H1 (cell line): ENCODE measurements around the gene SERHL2. TPM values are rescaled to one million over a fixed set of nuclear protein-coding genes. Genes with fewer than 3 reads are reported as not detected.

Experiments used
- CTCF ChIA-PET: fragments of 300-600 bp; sonication (Branson Sonifier 250); formaldehyde crosslinking; loops from one replicate; lab custom pipeline; 2021; ENCODE audit not compliant: partially characterized antibody; lab: Charles Lee
- POLR2A ChIA-PET: fragments of 300-600 bp; sonication (Branson Sonifier 250); formaldehyde crosslinking; loops from one replicate; lab custom pipeline; 2021; ENCODE audit warnings: inconsistent platforms; ENCODE audit not compliant: partially characterized antibody; lab: Charles Lee
- DNase-seq, 2 experiments: peaks; one replicate each; pipeline versions ENCODE4 v3.0.0 to v3.0.0-alpha.2; 2010 to 2022; ENCODE audit warnings: low spot score in 2 of 2, low read depth in 1 of 2, mixed read lengths in 1 of 2
- FAIRE-seq: peaks from 2 replicates; lab custom pipeline; 2011; peaks lifted over from hg19 to GRCh38; lab: Jason Lieb, UNC
- H2AFZ ChIP-seq: 2 replicates; pipeline ENCODE4 v1.8.1; 2012; ENCODE audit warnings: low read length, inconsistent platforms
- H2AK5ac ChIP-seq: 2 replicates; pipeline ENCODE4 v1.6.1; 2013; ENCODE audit warnings: low read depth, low read length
- H2BK120ac ChIP-seq: replicated peaks from 2 replicates; pipeline ENCODE3; 2013; ENCODE audit warnings: low read depth, low read length, inconsistent platforms
- H2BK12ac ChIP-seq: 2 replicates; pipeline ENCODE4 v1.6.1; 2013; ENCODE audit warnings: low read depth, low read length
- H2BK15ac ChIP-seq: 2 replicates; pipeline ENCODE4 v1.6.1; 2013; ENCODE audit warnings: low read length
- H2BK20ac ChIP-seq: 2 replicates; pipeline ENCODE4 v1.6.1; 2013; ENCODE audit warnings: low read length
- H2BK5ac ChIP-seq: 2 replicates; pipeline ENCODE4 v1.6.1; 2013; ENCODE audit warnings: low read depth, low read length
- H3K14ac ChIP-seq: 2 replicates; pipeline ENCODE4 v1.6.1; 2013; ENCODE audit warnings: inconsistent platforms; ENCODE audit not compliant: insufficient read length
- H3K18ac ChIP-seq: 2 replicates; pipeline ENCODE4 v1.6.1; 2013; ENCODE audit warnings: low read length; ENCODE audit errors: extremely low read depth
- H3K23ac ChIP-seq: 2 replicates; pipeline ENCODE4 v1.6.1; 2013; ENCODE audit warnings: inconsistent platforms; ENCODE audit not compliant: insufficient read length
- H3K23me2 ChIP-seq: 2 replicates; pipeline ENCODE4 v1.6.1; 2013; ENCODE audit warnings: low read depth, low read length
- H3K27ac ChIP-seq: 2 replicates; pipeline ENCODE4 v1.6.1; 2011; ENCODE audit warnings: low read depth, low read length, inconsistent platforms
- H3K27me3 ChIP-seq, 4 experiments: replicated peaks in 1 of 4; 1 replicate in 1 of 4; 2 replicates in 3 of 4; pipeline versions ENCODE4 v1.6.1 to v1.8.1; 2011 to 2013; ENCODE audit warnings: low read length in 3 of 4, mild to moderate bottlenecking in 3 of 4, inconsistent platforms in 2 of 4, mixed read lengths in 2 of 4, moderate library complexity in 1 of 4; ENCODE audit not compliant: control insufficient read depth in 3 of 4, insufficient read depth in 3 of 4; ENCODE audit errors: extremely low read depth in 1 of 4
- H3K36me3 ChIP-seq, 4 experiments: 2 replicates each; pipeline versions ENCODE4 v1.6.1 to v1.8.1; 2011 to 2013; ENCODE audit warnings: mild to moderate bottlenecking in 4 of 4, low read length in 3 of 4, moderate library complexity in 2 of 4, control low read depth in 1 of 4, inconsistent platforms in 1 of 4; ENCODE audit not compliant: insufficient read depth in 4 of 4, control insufficient read depth in 2 of 4
- H3K4ac ChIP-seq: replicated peaks from 2 replicates; pipeline ENCODE3; 2013; ENCODE audit warnings: low read length, low read depth, mixed read lengths, inconsistent platforms; ENCODE audit not compliant: insufficient read length
- H3K4me1 ChIP-seq, 4 experiments: replicated peaks in 1 of 4; 1 replicate in 1 of 4; 2 replicates in 3 of 4; pipeline versions ENCODE4 v1.6.1 to v1.8.1; 2011 to 2013; ENCODE audit warnings: low read length in 3 of 4, inconsistent platforms in 2 of 4, mixed read lengths in 1 of 4; ENCODE audit not compliant: insufficient read depth in 4 of 4, control insufficient read depth in 3 of 4
- H3K4me2 ChIP-seq, 2 experiments: 2 replicates each; pipeline versions ENCODE4 v1.6.1 to v1.8.1; 2011 to 2013; ENCODE audit warnings: low read depth in 2 of 2, low read length in 2 of 2, control low read depth in 1 of 2, inconsistent platforms in 1 of 2, mild to moderate bottlenecking in 1 of 2; ENCODE audit not compliant: insufficient read depth in 1 of 2
- H3K4me3 ChIP-seq, 4 experiments: fragments of 200-600, 300-600 bp in 1 of 4; sonication (generic), shearing (Covaris generic), sonication (Bioruptor Twin) in 1 of 4; 2 replicates each; pipeline versions ENCODE4 v1.5.1 to v1.8.1; 2011 to 2016; ENCODE audit warnings: low read length in 4 of 4, low read depth in 3 of 4, control low read depth in 2 of 4, inconsistent platforms in 2 of 4, mild to moderate bottlenecking in 2 of 4, mixed read lengths in 1 of 4, moderate library complexity in 1 of 4; ENCODE audit not compliant: insufficient read depth in 2 of 4; ENCODE audit errors: extremely low read depth in 1 of 4
- H3K56ac ChIP-seq: replicated peaks from 2 replicates; pipeline ENCODE3; 2013; ENCODE audit warnings: low read depth, mild to moderate bottlenecking, mixed read lengths, low read length, inconsistent platforms; ENCODE audit not compliant: insufficient read length
- H3K79me1 ChIP-seq: 2 replicates; pipeline ENCODE4 v1.6.1; 2013; ENCODE audit warnings: low read depth, low read length, control low read depth
- H3K79me2 ChIP-seq, 2 experiments: 2 replicates each; pipeline versions ENCODE4 v1.6.1 to v1.8.1; 2012 to 2013; ENCODE audit warnings: low read length in 2 of 2, mild to moderate bottlenecking in 2 of 2, inconsistent platforms in 1 of 2; ENCODE audit not compliant: insufficient read depth in 2 of 2, control insufficient read depth in 1 of 2
- H3K9ac ChIP-seq, 4 experiments: replicated peaks in 1 of 4; 1 replicate in 1 of 4; 2 replicates in 3 of 4; pipeline versions ENCODE4 v1.6.1 to v1.8.1; 2011 to 2013; ENCODE audit warnings: low read depth in 3 of 4, low read length in 3 of 4, control low read depth in 2 of 4, mild to moderate bottlenecking in 2 of 4, moderate library complexity in 2 of 4, inconsistent platforms in 1 of 4; ENCODE audit errors: extremely low read depth in 1 of 4
- H3K9me3 ChIP-seq, 2 experiments: 2 replicates each; pipeline versions ENCODE4 v1.6.1 to v1.8.1; 2012 to 2013; ENCODE audit warnings: mild to moderate bottlenecking in 2 of 2, moderate library complexity in 2 of 2, control low read depth in 1 of 2, inconsistent platforms in 1 of 2, low read depth in 1 of 2, low read length in 1 of 2, mixed read lengths in 1 of 2; ENCODE audit not compliant: insufficient read depth in 2 of 2
- H4K20me1 ChIP-seq, 2 experiments: replicated peaks in 1 of 2; 2 replicates each; pipeline versions ENCODE3 to v1.8.1; 2011 to 2013; ENCODE audit warnings: inconsistent platforms in 2 of 2, low read length in 2 of 2, mild to moderate bottlenecking in 1 of 2; ENCODE audit not compliant: insufficient read depth in 2 of 2, control insufficient read depth in 1 of 2
- H4K5ac ChIP-seq: 2 replicates; pipeline ENCODE4 v1.6.1; 2013; ENCODE audit warnings: low read length, low read depth, mixed read lengths, inconsistent platforms; ENCODE audit not compliant: insufficient read length
- H4K8ac ChIP-seq: 2 replicates; pipeline ENCODE4 v1.8.0; 2013; ENCODE audit warnings: mild to moderate bottlenecking, moderate library complexity, low read length, inconsistent platforms; ENCODE audit not compliant: insufficient read depth; ENCODE audit errors: extremely low read depth
- H4K91ac ChIP-seq: replicated peaks from 2 replicates; pipeline ENCODE3; 2013; ENCODE audit warnings: low read length, mixed read lengths, inconsistent platforms; ENCODE audit not compliant: insufficient read length
- SP1 ChIP-seq: IDR thresholded peaks from 2 replicates; pipeline ENCODE4 v1.6.1; 2011; ENCODE audit warnings: low read depth, low read length
- WGBS, 2 experiments: shearing (Covaris generic) in 1 of 2; methylation state at CpG; one replicate each; pipeline versions ENCODE4 v1.1.6 to v1.1.7; 2013 to 2015; ENCODE audit warnings: low lambda C conversion rate in 2 of 2, mixed read lengths in 2 of 2, inconsistent platforms in 1 of 2, low coverage in 1 of 2, missing lambda C conversion rate in 1 of 2; ENCODE audit not compliant: insufficient replicate concordance in 2 of 2, insufficient coverage in 1 of 2, insufficient read length in 1 of 2; ENCODE audit errors: extremely low coverage in 1 of 2, missing lambda C conversion rate in 1 of 2; 5-methylcytosine and 5-hydroxymethylcytosine counted together
- polyA plus RNA-seq, 7 experiments: library from polyadenylated mRNA; depleted of rRNA in 3 of 7; stranded (reverse) in 5 of 7; unstranded in 2 of 7; fragments of >200 nt in 5 of 7; fragments of 200-250 nt in 2 of 7; gene quantifications; 1 replicate in 5 of 7; 2 replicates in 1 of 7; 4 replicates in 1 of 7; pipeline versions ENCODE4 v1.2.1 to v1.2.3, GENCODE V29; 2011 to 2013; ENCODE audit warnings: missing spikeins in 2 of 7, mixed read lengths in 2 of 7
- total RNA-seq: library from RNA; stranded (reverse); fragmentation: NEBNext Ultra II Directional; extraction: Animal tissue kit (Norgen Biotek cat#: 25700); gene quantifications from 2 replicates; pipeline ENCODE4 v1.2.1, GENCODE V29; 2021

SERHL2 gene
- total and polyA plus RNA-seq, 2 of the 8 experiments (the other 6 are each of a cell fraction or from before 2014, with no cell fraction given) = 0.91 TPM; not detected in 1

GRCh38 chr22:42620084-42620483 is 66.3 kb downstream of the SERHL2 start:
- peaks cover 4% of the 10 kb centered on the region; the same call in 1 of the 2 replicates for H3K23me2 ChIP-seq
- H4K8ac ChIP-seq = no peak overlapping the region
- H3K4ac ChIP-seq = no peak overlapping the region
- H4K91ac ChIP-seq = no peak overlapping the region
- H3K27ac ChIP-seq = no peak overlapping the region
- H3K9ac ChIP-seq = no peak overlapping the region
- H3K4me2 ChIP-seq = no peak overlapping the region
- no peaks in the 10 kb centered on the region for H3K79me1 ChIP-seq
- no peak overlapping the region for H3K56ac ChIP-seq
- H2BK12ac ChIP-seq = no peak overlapping the region
- peaks cover 0 to 6% (median 3%) of the 10 kb centered on the region in 4 experiments; a peak in 4 of 8 replicates for H3K36me3 ChIP-seq
- DNase-seq (no peak), FAIRE-seq (no peak)
- peaks cover 1 to 7% of the 10 kb centered on the region in 2 experiments for H4K20me1 ChIP-seq
- H2AFZ ChIP-seq = no peak overlapping the region
- no peaks in the 10 kb centered on the region for H3K79me2 ChIP-seq
- WGBS, 2 experiments = 96% methylated on average over 4 of the region's 4 CpGs; no CpG with 5 or more reads in 1 of the 2 experiments
- no peak overlapping the region for H4K5ac ChIP-seq
- H3K4me1 ChIP-seq = peaks cover 0 to 9% (median 7%) of the 10 kb centered on the region in 4 experiments; a peak in 6 of 7 replicates
- no peak overlapping the region for H2AK5ac ChIP-seq
- no peaks in the 10 kb centered on the region for H3K27me3 ChIP-seq
- no peak overlapping the region for H2BK20ac ChIP-seq
- no peaks in the 10 kb centered on the region for H3K9me3 ChIP-seq
- H3K14ac ChIP-seq = no peak overlapping the region
- POLR2A ChIA-PET = interaction anchor here (1.1 to 1.6 kb wide), 2 partner anchors 84 to 256 kb away, joined by 3 read pairs; no protein-coding TSS in a partner anchor
- H2BK5ac ChIP-seq = no peak overlapping the region
- no peak overlapping the region for H2BK15ac ChIP-seq
- CTCF ChIA-PET = interaction anchor here (0.6 to 4.9 kb wide), 11 partner anchors 12 to 204 kb away, joined by 3 to 43 read pairs (median 10); partner anchors contain the start of genes ATP5MGL and SERHL2
- no peak overlapping the region for H3K4me3 ChIP-seq
- TF ChIP-seq SP1 = no peak
- no peak overlapping the region for H3K23ac ChIP-seq
- no peak overlapping the region for H2BK120ac ChIP-seq
- H3K18ac ChIP-seq = no peak overlapping the region
